HEK293 (cell line): ENCODE data around the gene CPNE2.

ENCODE experiments used
- CTCF ChIA-PET: fragments of 350-600 bp; formaldehyde crosslinking; extraction: SDS; loops from one replicate; lab custom pipeline; 2021; ENCODE audit warnings: antibody characterized with exemption; lab: Yijun Ruan, JAX
- POLR2A ChIA-PET: fragments of 300-600 bp; formaldehyde crosslinking; extraction: SDS; loops from one replicate; lab custom pipeline; 2020; ENCODE audit warnings: antibody characterized with exemption, inconsistent platforms; lab: Yijun Ruan, JAX
- H3K27ac ChIP-seq: fragments of 200-500 bp; sonication (Bioruptor generic); 2 replicates; pipeline ENCODE4 v1.5.1; 2014; ENCODE audit warnings: low read depth, low read length, control low read depth, inconsistent platforms; ENCODE audit errors: extremely low read depth
- H3K36me3 ChIP-seq, 2 experiments: fragments of 200-500 bp in 1 of 2; sonication (Bioruptor generic) in 1 of 2; 1 replicate in 1 of 2; 2 replicates in 1 of 2; pipeline ENCODE4 v1.5.1; 2014 to 2017; ENCODE audit warnings: inconsistent platforms in 2 of 2, low read length in 2 of 2; ENCODE audit not compliant: control insufficient read depth in 2 of 2, insufficient read depth in 1 of 2
- H3K4me1 ChIP-seq: fragments of 200-500 bp; sonication (Bioruptor generic); 2 replicates; pipeline ENCODE4 v1.5.1; 2014; ENCODE audit warnings: mild to moderate bottlenecking, low read length, inconsistent platforms; ENCODE audit not compliant: control insufficient read depth, insufficient read depth
- H3K4me3 ChIP-seq: 2 replicates; pipeline ENCODE4 v1.5.1; 2011; ENCODE audit warnings: low read depth, mild to moderate bottlenecking, control low read depth, low read length, moderate library complexity
- H3K9me3 ChIP-seq: fragments of 200-500 bp; sonication (Bioruptor generic); 2 replicates; pipeline ENCODE4 v1.5.1; 2014; ENCODE audit warnings: low read depth, low read length, inconsistent platforms; ENCODE audit not compliant: control insufficient read depth, insufficient read depth
- EGR2 ChIP-seq: fragments of 450-650 bp; formaldehyde crosslinking; IDR thresholded peaks from 2 replicates; pipeline ENCODE4 v1.5.1; 2016; ENCODE audit warnings: low read depth, missing biosample characterization, missing genetic modification characterization
- GLI4 ChIP-seq: fragments of 450-650 bp; formaldehyde crosslinking; IDR thresholded peaks from 2 replicates; pipeline ENCODE4 v1.5.1; 2016; ENCODE audit warnings: missing biosample characterization, missing genetic modification characterization
- GLIS1 ChIP-seq: fragments of 450-650 bp; formaldehyde crosslinking; IDR thresholded peaks from 2 replicates; pipeline ENCODE4 v1.5.1; 2016; ENCODE audit warnings: missing biosample characterization, missing genetic modification characterization
- OVOL3 ChIP-seq: fragments of 450-650 bp; formaldehyde crosslinking; IDR thresholded peaks from 2 replicates; pipeline ENCODE4 v1.5.1; 2016; ENCODE audit warnings: missing biosample characterization, missing genetic modification characterization
- REPIN1 ChIP-seq: fragments of 450-650 bp; formaldehyde crosslinking; IDR thresholded peaks from 2 replicates; pipeline ENCODE4 v1.5.1; 2017; ENCODE audit warnings: missing biosample characterization, missing genetic modification characterization, low read depth
- SALL2 ChIP-seq: fragments of 450-650 bp; formaldehyde crosslinking; IDR thresholded peaks from 2 replicates; pipeline ENCODE4 v1.5.0; 2017; ENCODE audit warnings: missing biosample characterization, mild to moderate bottlenecking, missing genetic modification characterization, borderline replicate concordance
- YY1 ChIP-seq: fragments of 450-650 bp; formaldehyde crosslinking; IDR thresholded peaks from 2 replicates; pipeline ENCODE4 v1.5.1; 2018; ENCODE audit warnings: missing biosample characterization, missing genetic modification characterization
- ZFHX2 ChIP-seq: fragments of 450-650 bp; formaldehyde crosslinking; conservative IDR thresholded peaks from 2 replicates; pipeline ENCODE4 v1.5.1; 2016; ENCODE audit warnings: missing biosample characterization, missing genetic modification characterization
- ZFP37 ChIP-seq: fragments of 450-650 bp; formaldehyde crosslinking; IDR thresholded peaks from 2 replicates; pipeline ENCODE4 v1.5.1; 2016; ENCODE audit warnings: missing biosample characterization, missing genetic modification characterization
- ZNF157 ChIP-seq: fragments of 450-650 bp; formaldehyde crosslinking; IDR thresholded peaks from 2 replicates; pipeline ENCODE4 v1.5.1; 2016; ENCODE audit warnings: missing biosample characterization, missing genetic modification characterization
- ZNF214 ChIP-seq: fragments of 450-650 bp; formaldehyde crosslinking; IDR thresholded peaks from 2 replicates; pipeline ENCODE4 v1.5.1; 2017; ENCODE audit warnings: missing biosample characterization, mild to moderate bottlenecking, missing genetic modification characterization, borderline replicate concordance
- ZNF292 ChIP-seq: fragments of 450-650 bp; formaldehyde crosslinking; IDR thresholded peaks from 2 replicates; pipeline ENCODE4 v1.5.1; 2016; ENCODE audit warnings: low read depth, missing biosample characterization, missing genetic modification characterization, borderline replicate concordance
- ZNF416 ChIP-seq: fragments of 450-650 bp; formaldehyde crosslinking; IDR thresholded peaks from 2 replicates; pipeline ENCODE4 v1.5.1; 2016; ENCODE audit warnings: missing biosample characterization, missing genetic modification characterization
- ZNF423 ChIP-seq: fragments of 450-650 bp; formaldehyde crosslinking; IDR thresholded peaks from 2 replicates; pipeline ENCODE4 v1.5.1; 2016; ENCODE audit warnings: missing biosample characterization, missing genetic modification characterization
- ZNF521 ChIP-seq: fragments of 450-650 bp; formaldehyde crosslinking; IDR thresholded peaks from 2 replicates; pipeline ENCODE4 v1.5.1; 2017; ENCODE audit warnings: missing biosample characterization, mild to moderate bottlenecking, missing genetic modification characterization
- ZNF529 ChIP-seq: fragments of 450-650 bp; formaldehyde crosslinking; IDR thresholded peaks from 2 replicates; pipeline ENCODE4 v1.5.1; 2017; ENCODE audit warnings: missing genetic modification characterization, missing biosample characterization; ENCODE audit not compliant: insufficient replicate concordance
- ZNF571 ChIP-seq: fragments of 450-650 bp; formaldehyde crosslinking; IDR thresholded peaks from 2 replicates; pipeline ENCODE4 v1.5.0; 2017; ENCODE audit warnings: missing biosample characterization, missing genetic modification characterization
- ZNF629 ChIP-seq: fragments of 450-650 bp; formaldehyde crosslinking; IDR thresholded peaks from 2 replicates; pipeline ENCODE4 v1.5.1; 2017; ENCODE audit warnings: missing biosample characterization, missing genetic modification characterization
- ZNF768 ChIP-seq: fragments of 450-650 bp; formaldehyde crosslinking; IDR thresholded peaks from 2 replicates; pipeline ENCODE4 v1.5.1; 2018; ENCODE audit warnings: missing biosample characterization, mild to moderate bottlenecking, missing genetic modification characterization
- ZNF785 ChIP-seq: fragments of 450-650 bp; formaldehyde crosslinking; IDR thresholded peaks from 2 replicates; pipeline ENCODE4 v1.5.1; 2016; ENCODE audit warnings: missing biosample characterization, missing genetic modification characterization
- ZNF837 ChIP-seq: fragments of 450-650 bp; formaldehyde crosslinking; IDR thresholded peaks from 2 replicates; pipeline ENCODE4 v1.5.1; 2016; ENCODE audit warnings: missing biosample characterization, missing genetic modification characterization
- TF ChIP-seq, protein P1 (sequence below): fragments of 450-650 bp; formaldehyde crosslinking; IDR thresholded peaks from 2 replicates; pipeline ENCODE4 v1.5.1; 2017; ENCODE audit warnings: missing biosample characterization, missing genetic modification characterization
- TF ChIP-seq, protein P2 (sequence below): IDR thresholded peaks from 2 replicates; pipeline ENCODE4 v1.6.1; 2011; ENCODE audit warnings: mild to moderate bottlenecking, low read depth, low read length, borderline replicate concordance
- TF ChIP-seq, protein P3 (sequence below): fragments of 450-650 bp; formaldehyde crosslinking; IDR thresholded peaks from 2 replicates; pipeline ENCODE4 v1.5.1; 2016; ENCODE audit warnings: missing biosample characterization, missing genetic modification characterization
- TF ChIP-seq, protein P4 (sequence below): fragments of 450-650 bp; formaldehyde crosslinking; IDR thresholded peaks from 2 replicates; pipeline ENCODE4 v1.5.1; 2016; ENCODE audit warnings: missing biosample characterization, missing genetic modification characterization

The CPNE2 gene

DNA sequence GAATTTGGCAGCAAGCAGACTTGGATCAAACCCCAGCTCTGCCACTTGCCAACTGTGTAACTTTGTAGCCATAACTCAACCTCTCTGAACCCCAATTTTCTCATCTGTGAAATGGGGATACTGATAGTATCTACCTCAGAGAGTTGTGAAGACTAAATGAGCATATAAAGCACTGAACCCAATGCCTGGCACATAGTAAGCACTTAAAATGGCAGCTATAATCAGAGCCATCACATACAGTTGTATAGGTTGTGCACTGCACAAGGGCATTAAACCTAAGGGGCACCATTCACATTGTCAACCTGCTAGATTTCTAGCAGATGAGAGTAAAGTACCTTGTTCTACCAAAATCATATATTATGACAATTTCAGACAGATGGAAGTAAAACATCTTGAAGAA, 10.6 kb upstream of the CPNE2 start:
- POLR2A ChIA-PET: no interaction called here
- H3K9me3 ChIP-seq: no peaks in the 10 kb centered on the region
- no peaks in the 10 kb centered on the region for H3K4me1 ChIP-seq
- no peak overlapping the region for H3K27ac ChIP-seq
- no peaks in the 10 kb centered on the region for H3K36me3 ChIP-seq
- CTCF ChIA-PET: no interaction called here
- peak; percentile 45; the same call in 1 of the 2 replicates for TF ChIP-seq ZNF768 (tag by site-specific recombination)
- TF ChIP-seq ZNF292 (tag by site-specific recombination): no peak
- H3K4me3 ChIP-seq: no peak overlapping the region

DNA sequence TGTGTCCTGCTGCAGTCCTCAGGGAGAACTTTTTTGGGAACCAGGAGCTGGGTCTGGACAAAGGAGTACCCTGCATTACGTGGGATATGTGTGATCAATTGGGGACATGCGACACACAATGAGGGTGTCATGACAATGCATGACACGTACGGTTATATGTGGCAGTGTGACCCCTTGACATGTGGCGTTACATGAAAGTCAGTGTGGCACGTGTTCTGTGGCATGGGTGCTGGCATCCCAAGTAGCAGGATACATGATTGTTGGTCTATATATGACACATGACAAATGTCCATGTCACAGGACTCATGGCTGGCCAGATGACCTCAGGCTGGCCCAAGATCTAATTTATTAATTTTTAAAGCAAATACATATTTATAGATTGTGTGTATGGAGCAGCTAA, 9.7 kb upstream of the CPNE2 start:
- POLR2A ChIA-PET: no interaction called here
- no peak overlapping the region for H3K4me3 ChIP-seq
- no peaks in the 10 kb centered on the region for H3K36me3 ChIP-seq
- no peaks in the 10 kb centered on the region for H3K9me3 ChIP-seq
- no peak overlapping the region for H3K27ac ChIP-seq
- CTCF ChIA-PET: interaction anchor here (1.5 to 3.1 kb wide), 4 partner anchors 14 to 339 kb away, joined by 4 to 24 read pairs (median 16); no protein-coding TSS in a partner anchor
- H3K4me1 ChIP-seq: no peaks in the 10 kb centered on the region
- TF ChIP-seq ZNF157 (tag by site-specific recombination) (no peak), SALL2 (tag by site-specific recombination) (no peak), ZNF529 (no peak), GLI4 (no peak), ZNF785 (tag by site-specific recombination) (no peak), ZNF629 (tag by site-specific recombination) (no peak), YY1 (no peak), OVOL3 (tag by site-specific recombination) (no peak), ZNF521 (tag by site-specific recombination) (no peak)
- TF ChIP-seq, protein P1, sequence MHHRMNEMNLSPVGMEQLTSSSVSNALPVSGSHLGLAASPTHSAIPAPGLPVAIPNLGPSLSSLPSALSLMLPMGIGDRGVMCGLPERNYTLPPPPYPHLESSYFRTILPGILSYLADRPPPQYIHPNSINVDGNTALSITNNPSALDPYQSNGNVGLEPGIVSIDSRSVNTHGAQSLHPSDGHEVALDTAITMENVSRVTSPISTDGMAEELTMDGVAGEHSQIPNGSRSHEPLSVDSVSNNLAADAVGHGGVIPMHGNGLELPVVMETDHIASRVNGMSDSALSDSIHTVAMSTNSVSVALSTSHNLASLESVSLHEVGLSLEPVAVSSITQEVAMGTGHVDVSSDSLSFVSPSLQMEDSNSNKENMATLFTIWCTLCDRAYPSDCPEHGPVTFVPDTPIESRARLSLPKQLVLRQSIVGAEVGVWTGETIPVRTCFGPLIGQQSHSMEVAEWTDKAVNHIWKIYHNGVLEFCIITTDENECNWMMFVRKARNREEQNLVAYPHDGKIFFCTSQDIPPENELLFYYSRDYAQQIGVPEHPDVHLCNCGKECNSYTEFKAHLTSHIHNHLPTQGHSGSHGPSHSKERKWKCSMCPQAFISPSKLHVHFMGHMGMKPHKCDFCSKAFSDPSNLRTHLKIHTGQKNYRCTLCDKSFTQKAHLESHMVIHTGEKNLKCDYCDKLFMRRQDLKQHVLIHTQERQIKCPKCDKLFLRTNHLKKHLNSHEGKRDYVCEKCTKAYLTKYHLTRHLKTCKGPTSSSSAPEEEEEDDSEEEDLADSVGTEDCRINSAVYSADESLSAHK (tag by site-specific recombination): no peak

DNA sequence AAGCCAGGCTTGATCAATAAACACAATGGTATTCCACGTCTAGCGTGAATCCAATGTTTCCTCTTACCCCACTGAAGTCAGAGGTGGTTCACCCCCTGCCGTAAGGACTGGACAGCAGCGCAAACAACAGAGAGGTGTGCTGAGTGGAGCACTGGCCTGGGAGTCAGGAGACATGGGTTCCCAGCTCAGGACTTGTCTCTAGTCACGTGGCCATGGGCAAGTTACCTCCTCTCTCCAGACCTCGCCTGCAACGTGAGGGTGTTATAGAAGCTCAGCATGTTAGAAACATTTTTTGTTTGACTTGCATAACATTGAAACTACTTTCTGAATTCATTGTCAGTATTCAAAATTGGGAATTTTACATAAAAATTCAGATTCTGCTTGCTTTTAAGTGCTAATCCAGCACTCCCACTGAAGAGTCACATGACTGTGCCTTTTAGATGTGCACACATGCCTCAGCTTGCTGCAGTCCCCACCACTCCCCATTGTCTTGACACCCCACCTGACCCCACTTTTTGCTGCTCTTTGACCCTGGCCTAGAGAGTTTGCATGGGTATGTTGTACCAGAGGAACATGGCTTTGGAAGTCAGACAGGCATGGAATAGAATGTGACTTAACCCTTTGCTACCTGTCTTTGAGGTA, 8.8 kb upstream of the CPNE2 start:
- H3K4me1 ChIP-seq: no peaks in the 10 kb centered on the region
- no peaks in the 10 kb centered on the region for H3K36me3 ChIP-seq
- no peak overlapping the region for H3K4me3 ChIP-seq
- TF ChIP-seq ZNF837 (no peak), ZNF214 (tag by site-specific recombination) (no peak), GLIS1 (tag by site-specific recombination) (no peak), ZNF416 (tag by site-specific recombination) (no peak), ZNF571 (no peak), ZNF292 (tag by site-specific recombination) (no peak), ZFHX2 (no peak), EGR2 (no peak), REPIN1 (no peak), ZFP37 (tag by site-specific recombination) (no peak), ZNF423 (tag by site-specific recombination) (no peak)
- TF ChIP-seq, protein P2, sequence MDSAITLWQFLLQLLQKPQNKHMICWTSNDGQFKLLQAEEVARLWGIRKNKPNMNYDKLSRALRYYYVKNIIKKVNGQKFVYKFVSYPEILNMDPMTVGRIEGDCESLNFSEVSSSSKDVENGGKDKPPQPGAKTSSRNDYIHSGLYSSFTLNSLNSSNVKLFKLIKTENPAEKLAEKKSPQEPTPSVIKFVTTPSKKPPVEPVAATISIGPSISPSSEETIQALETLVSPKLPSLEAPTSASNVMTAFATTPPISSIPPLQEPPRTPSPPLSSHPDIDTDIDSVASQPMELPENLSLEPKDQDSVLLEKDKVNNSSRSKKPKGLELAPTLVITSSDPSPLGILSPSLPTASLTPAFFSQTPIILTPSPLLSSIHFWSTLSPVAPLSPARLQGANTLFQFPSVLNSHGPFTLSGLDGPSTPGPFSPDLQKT: no peak
- TF ChIP-seq, protein P3, sequence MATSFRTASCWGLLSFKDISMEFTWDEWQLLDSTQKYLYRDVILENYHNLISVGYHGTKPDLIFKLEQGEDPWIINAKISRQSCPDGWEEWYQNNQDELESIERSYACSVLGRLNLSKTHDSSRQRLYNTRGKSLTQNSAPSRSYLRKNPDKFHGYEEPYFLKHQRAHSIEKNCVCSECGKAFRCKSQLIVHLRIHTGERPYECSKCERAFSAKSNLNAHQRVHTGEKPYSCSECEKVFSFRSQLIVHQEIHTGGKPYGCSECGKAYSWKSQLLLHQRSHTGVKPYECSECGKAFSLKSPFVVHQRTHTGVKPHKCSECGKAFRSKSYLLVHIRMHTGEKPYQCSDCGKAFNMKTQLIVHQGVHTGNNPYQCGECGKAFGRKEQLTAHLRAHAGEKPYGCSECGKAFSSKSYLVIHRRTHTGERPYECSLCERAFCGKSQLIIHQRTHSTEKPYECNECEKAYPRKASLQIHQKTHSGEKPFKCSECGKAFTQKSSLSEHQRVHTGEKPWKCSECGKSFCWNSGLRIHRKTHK (tag by site-specific recombination): no peak
- TF ChIP-seq, protein P4, sequence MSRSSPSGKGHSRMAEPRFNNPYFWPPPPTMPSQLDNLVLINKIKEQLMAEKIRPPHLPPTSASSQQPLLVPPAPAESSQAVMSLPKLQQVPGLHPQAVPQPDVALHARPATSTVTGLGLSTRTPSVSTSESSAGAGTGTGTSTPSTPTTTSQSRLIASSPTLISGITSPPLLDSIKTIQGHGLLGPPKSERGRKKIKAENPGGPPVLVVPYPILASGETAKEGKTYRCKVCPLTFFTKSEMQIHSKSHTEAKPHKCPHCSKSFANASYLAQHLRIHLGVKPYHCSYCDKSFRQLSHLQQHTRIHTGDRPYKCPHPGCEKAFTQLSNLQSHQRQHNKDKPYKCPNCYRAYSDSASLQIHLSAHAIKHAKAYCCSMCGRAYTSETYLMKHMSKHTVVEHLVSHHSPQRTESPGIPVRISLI (tag by site-specific recombination): no peak
- CTCF ChIA-PET: interaction anchor here (0.6 to 3.1 kb wide), 28 partner anchors 9 to 734 kb away, joined by 3 to 24 read pairs (median 4); partner anchors contain the start of gene CPNE2
- H3K27ac ChIP-seq: no peak overlapping the region
- POLR2A ChIA-PET: no interaction called here
- H3K9me3 ChIP-seq: no peaks in the 10 kb centered on the region
